Neutrophil (primary cell): ENCODE data around the gene PLEKHG5.

Experiments used
- H3K27ac ChIP-seq: fragments of 200-600 bp; sonication (generic); 2 replicates; pipeline ENCODE4 v1.5.1; 2016; ENCODE audit warnings: mild to moderate bottlenecking, moderate library complexity
- H3K27me3 ChIP-seq: fragments of 200-600 bp; sonication (generic); 2 replicates; pipeline ENCODE4 v1.6.0; 2016; ENCODE audit warnings: mild to moderate bottlenecking
- H3K36me3 ChIP-seq: fragments of 200-600 bp; sonication (generic); 2 replicates; pipeline ENCODE4 v1.5.1; 2017
- H3K4me1 ChIP-seq, 2 experiments: fragments of 200-600 bp in 1 of 2; sonication (generic) in 1 of 2; 1 replicate in 1 of 2; 2 replicates in 1 of 2; pipeline versions ENCODE4 v1.5.1 to v1.6.1; 2013 to 2016; ENCODE audit warnings: low read depth in 1 of 2, low read length in 1 of 2, mild to moderate bottlenecking in 1 of 2, moderate library complexity in 1 of 2; ENCODE audit not compliant: control insufficient read depth in 1 of 2, insufficient read depth in 1 of 2
- H3K4me3 ChIP-seq, 2 experiments: fragments of 200-600 bp in 1 of 2; sonication (generic) in 1 of 2; 1 replicate in 1 of 2; 2 replicates in 1 of 2; pipeline ENCODE4 v1.5.1; 2013 to 2016; ENCODE audit warnings: low read depth in 1 of 2, low read length in 1 of 2, mild to moderate bottlenecking in 1 of 2, moderate library complexity in 1 of 2
- H3K9me3 ChIP-seq: fragments of 200-600 bp; sonication (generic); 2 replicates; pipeline ENCODE4 v1.5.1; 2016
- TF ChIP-seq, protein P1 (sequence below): fragments of 200-600 bp; sonication (generic); IDR thresholded peaks from 2 replicates; pipeline ENCODE4 v1.5.1; 2016; ENCODE audit warnings: antibody characterized with exemption

Gene PLEKHG5

GRCh38 chr1:6424000-6424565, 67.4 kb downstream of the PLEKHG5 start:
- TF ChIP-seq, protein P1, sequence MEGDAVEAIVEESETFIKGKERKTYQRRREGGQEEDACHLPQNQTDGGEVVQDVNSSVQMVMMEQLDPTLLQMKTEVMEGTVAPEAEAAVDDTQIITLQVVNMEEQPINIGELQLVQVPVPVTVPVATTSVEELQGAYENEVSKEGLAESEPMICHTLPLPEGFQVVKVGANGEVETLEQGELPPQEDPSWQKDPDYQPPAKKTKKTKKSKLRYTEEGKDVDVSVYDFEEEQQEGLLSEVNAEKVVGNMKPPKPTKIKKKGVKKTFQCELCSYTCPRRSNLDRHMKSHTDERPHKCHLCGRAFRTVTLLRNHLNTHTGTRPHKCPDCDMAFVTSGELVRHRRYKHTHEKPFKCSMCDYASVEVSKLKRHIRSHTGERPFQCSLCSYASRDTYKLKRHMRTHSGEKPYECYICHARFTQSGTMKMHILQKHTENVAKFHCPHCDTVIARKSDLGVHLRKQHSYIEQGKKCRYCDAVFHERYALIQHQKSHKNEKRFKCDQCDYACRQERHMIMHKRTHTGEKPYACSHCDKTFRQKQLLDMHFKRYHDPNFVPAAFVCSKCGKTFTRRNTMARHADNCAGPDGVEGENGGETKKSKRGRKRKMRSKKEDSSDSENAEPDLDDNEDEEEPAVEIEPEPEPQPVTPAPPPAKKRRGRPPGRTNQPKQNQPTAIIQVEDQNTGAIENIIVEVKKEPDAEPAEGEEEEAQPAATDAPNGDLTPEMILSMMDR: no peak
- Histone ChIP-seq H3K36me3 (no peaks in the 10 kb centered on the region), H3K9me3 (no peaks in the 10 kb centered on the region), H3K4me1 (peaks cover 0 to 5% of the 10 kb centered on the region in 2 experiments), H3K27me3 (peaks cover 100% of the 10 kb centered on the region), H3K27ac (no peak overlapping the region), H3K4me3 (no peak overlapping the region)

GRCh38 chr1:6423321-6423999, 68.0 kb downstream of the PLEKHG5 start:
- Histone ChIP-seq H3K9me3 (no peaks in the 10 kb centered on the region), H3K27ac (no peak overlapping the region), H3K4me3 (no peak overlapping the region), H3K4me1 (peaks cover 0 to 5% of the 10 kb centered on the region in 2 experiments), H3K27me3 (peaks cover 100% of the 10 kb centered on the region), H3K36me3 (no peaks in the 10 kb centered on the region)
- TF ChIP-seq, protein P1: no peak

GRCh38 chr1:6421266-6421665, 70.2 kb downstream of the PLEKHG5 start:
- no peak overlapping the region for H3K4me3 ChIP-seq
- H3K4me1 ChIP-seq: peaks cover 0 to 5% of the 10 kb centered on the region in 2 experiments
- H3K36me3 ChIP-seq: no peaks in the 10 kb centered on the region
- no peaks in the 10 kb centered on the region for H3K9me3 ChIP-seq
- peaks cover 100% of the 10 kb centered on the region for H3K27me3 ChIP-seq
- TF ChIP-seq, protein P1: no peak
- no peak overlapping the region for H3K27ac ChIP-seq

DNA sequence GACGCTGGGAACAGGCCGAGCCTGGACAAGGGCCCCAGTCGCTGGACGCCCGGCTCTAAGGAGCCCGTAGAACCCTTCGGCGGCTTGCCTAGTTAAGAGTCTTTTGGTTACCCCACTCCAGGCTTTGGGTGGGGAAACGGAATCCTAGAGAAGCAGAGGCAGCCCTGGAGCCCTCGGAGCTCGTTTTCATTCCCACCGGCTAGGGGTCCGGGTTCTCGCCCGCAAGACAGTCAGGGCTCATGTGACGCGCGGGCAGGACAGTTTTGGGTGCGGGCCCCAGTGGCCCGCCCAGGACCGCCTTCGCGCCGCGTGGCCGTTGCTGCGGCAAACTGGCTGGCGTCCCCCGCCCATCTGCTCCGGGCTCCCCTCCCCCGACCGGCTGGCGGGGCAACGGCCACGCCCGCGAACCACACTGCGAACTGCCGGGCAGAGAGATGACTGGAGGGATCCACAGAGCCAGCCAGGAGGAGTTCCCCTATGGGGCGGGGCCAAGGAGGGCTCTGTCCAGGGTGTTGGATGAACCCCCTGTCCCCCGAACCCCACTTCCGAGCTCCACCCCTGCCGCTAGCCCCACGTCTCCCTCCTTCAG, 70.9 kb downstream of the PLEKHG5 start:
- Histone ChIP-seq H3K9me3 (no peaks in the 10 kb centered on the region), H3K27me3 (peaks cover 100% of the 10 kb centered on the region), H3K27ac (no peak overlapping the region), H3K4me3 (no peak overlapping the region), H3K4me1 (peaks cover 0 to 5% of the 10 kb centered on the region in 2 experiments), H3K36me3 (no peaks in the 10 kb centered on the region)
- TF ChIP-seq, protein P1: no peak

GRCh38 chr1:6419804-6420453, 71.5 kb downstream of the PLEKHG5 start, which contains the start of gene HES2:
Gene HES2, minus strand, starts transcription at chr1:6419919. Its CDS starts 99 bp downstream, at chr1:6419820.
- H3K36me3 ChIP-seq: no peaks in the 10 kb centered on the region
- TF ChIP-seq, protein P1: no peak
- H3K4me3 ChIP-seq: no peak within 1 kb of the TSS
- no peaks in the 10 kb centered on the region for H3K9me3 ChIP-seq
- H3K27me3 ChIP-seq: peaks cover 100% of the 10 kb centered on the region
- H3K27ac ChIP-seq: no peak within 1 kb of the TSS
- H3K4me1 ChIP-seq: peaks cover 0 to 3% of the 10 kb centered on the region in 2 experiments
